GM12891 (cell line): Measurements from ENCODE around the gene NHSL1.

ENCODE experiments used
- PAX5 ChIP-seq: IDR thresholded peaks from 2 replicates; pipeline ENCODE4 v1.6.1; 2011; ENCODE audit warnings: low read length, moderate library complexity, mild to moderate bottlenecking; ENCODE audit not compliant: insufficient read depth, severe bottlenecking
- POLR2A ChIP-seq: IDR thresholded peaks from 2 replicates; pipeline ENCODE4 v1.6.1; 2011; ENCODE audit warnings: low read depth, low read length, control low read depth
- SPI1 ChIP-seq: IDR thresholded peaks from 2 replicates; pipeline ENCODE4 v1.6.1; 2011; ENCODE audit warnings: low read depth, low read length, control low read depth
- TAF1 ChIP-seq: IDR thresholded peaks from 2 replicates; pipeline ENCODE4 v1.6.1; 2011; ENCODE audit warnings: low read depth, low read length, control low read depth

GRCh38 chr6:138492871-138493270 is 6.4 kb downstream of the NHSL1 start:
- TF ChIP-seq PAX5, result no peak
- no peak for TF ChIP-seq TAF1
- no peak for TF ChIP-seq POLR2A
- no peak for TF ChIP-seq SPI1
